HG03097 (cell line): Measurements from ENCODE around the gene ABCF2.

Source experiments
- ATAC-seq: cut with Tn5 transposase; IDR thresholded peaks from one replicate; pipeline ENCODE4 v1.9.1; 2021; ENCODE audit not compliant: unreplicated experiment, low FRiP score

ABCF2 gene

GRCh38 chr7:151252961-151253711 is 26.1 kb upstream of the ABCF2 start:
- no peak for ATAC-seq

- ATAC-seq: no peak
These were observed 25.5 kb upstream of the ABCF2 start for GRCh38 chr7:151252561-151252835.

GRCh38 chr7:151251689-151252560 is 24.9 kb upstream of the ABCF2 start:
- ATAC-seq: no peak

- ATAC-seq: no peak
These were observed 24.3 kb upstream of the ABCF2 start for GRCh38 chr7:151251328-151251688.

GRCh38 chr7:151250181-151251132 is 23.5 kb upstream of the ABCF2 start:
- ATAC-seq: no peak

- ATAC-seq: no peak
These were observed 22.7 kb upstream of the ABCF2 start for GRCh38 chr7:151249732-151250072.

GRCh38 chr7:151249034-151249731 is 22.2 kb upstream of the ABCF2 start:
- ATAC-seq: no peak

- no peak for ATAC-seq
These were observed 21.5 kb upstream of the ABCF2 start, which contains the start of gene SMARCD3 for GRCh38 chr7:151248346-151249033. Gene SMARCD3 (minus strand): TSS chr7:151248694. CDS start chr7:151248562, 132 bp downstream.

- ATAC-seq: no peak
These were observed 20.8 kb upstream of the ABCF2 start for GRCh38 chr7:151247611-151248345.

- ATAC-seq: no peak
These were observed 20.0 kb upstream of the ABCF2 start for GRCh38 chr7:151246851-151247580.

- ATAC-seq: no peak
These were observed 19.3 kb upstream of the ABCF2 start for GRCh38 chr7:151246102-151246850.

- no peak for ATAC-seq
These were observed 18.5 kb upstream of the ABCF2 start for GRCh38 chr7:151245360-151246101.

GRCh38 chr7:151244841-151245346 is 17.9 kb upstream of the ABCF2 start:
- ATAC-seq: no peak

- ATAC-seq: no peak
These were observed 17.3 kb upstream of the ABCF2 start for GRCh38 chr7:151244196-151244840.

GRCh38 chr7:151243408-151244195 is 16.6 kb upstream of the ABCF2 start:
- ATAC-seq: no peak

GRCh38 chr7:151243045-151243349 is 16.0 kb upstream of the ABCF2 start:
- ATAC-seq: no peak
